ENCODE data around the gene NUDT22. TPM values are rescaled to one million over a fixed set of nuclear protein-coding genes. Genes with fewer than 3 reads are reported as not detected.
A peak's percentile ranks its signal among the peaks of the same experiment; 100 is the strongest.

Gene NUDT22
- polyA plus RNA-seq, 1 donor (not counting 4 experiments of a cell fraction or from before 2014, with no cell fraction given), result 31.1 TPM

DNA sequence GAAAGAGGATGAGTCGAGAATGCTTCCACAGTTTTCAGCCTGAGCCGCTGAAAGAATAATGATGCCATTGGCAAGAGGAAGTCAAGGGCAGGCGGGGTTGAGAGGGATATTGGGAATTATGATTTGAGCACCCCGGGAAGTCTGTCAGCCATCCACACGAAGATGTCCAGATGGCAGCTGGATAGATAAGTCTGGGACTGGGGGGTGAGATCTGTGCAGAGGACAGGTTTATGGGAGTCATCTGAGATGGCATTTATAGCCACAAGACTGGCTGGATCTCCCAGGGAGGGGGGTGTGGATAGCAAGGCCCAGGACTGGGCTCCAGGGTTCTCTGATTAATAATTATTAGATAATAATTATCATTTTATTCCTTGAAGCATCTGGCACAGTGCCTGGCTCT, 45.2 kb upstream of the NUDT22 start:
- dilution Hi-C loops (cut with MboI; ENCODE audit: extremely low pct_ligation_motif_present, low sequenced_read_pairs), result no loop called here
- Histone ChIP-seq H3K9me3 (ENCODE audit: control insufficient read depth, low read depth, low read length) (no peaks in the 10 kb centered on the region), H3K9me1 (ENCODE audit: control insufficient read depth, extremely low read depth, insufficient read depth, low read length) (no peaks in the 10 kb centered on the region), H4K20me1 (ENCODE audit: control insufficient read depth, extremely low read depth, insufficient read depth, low read length) (no peaks in the 10 kb centered on the region), H3K27ac (ENCODE audit: control insufficient read depth, insufficient read depth, low read length) (no peak overlapping the region), H3K79me2 (ENCODE audit: control insufficient read depth, insufficient read depth, low read length) (peaks cover 21% of the 10 kb centered on the region), H3K4me1 (ENCODE audit: control insufficient read depth, extremely low read depth, insufficient read depth, low read length) (peaks cover 19% of the 10 kb centered on the region), H3K27me3 (ENCODE audit: control insufficient read depth, extremely low read depth, insufficient read depth, low read length) (no peaks in the 10 kb centered on the region), H2AFZ (ENCODE audit: control insufficient read depth, low read length) (no peak overlapping the region), H3K4me2 (ENCODE audit: control insufficient read depth, extremely low read depth, insufficient read depth, low read depth, low read length) (no peak overlapping the region), H3K9ac (ENCODE audit: control insufficient read depth, extremely low read depth, insufficient read depth, low read length) (no peak overlapping the region), H3K4me3 (ENCODE audit: control insufficient read depth in 2 of 3, extremely low read depth in 1 of 3, insufficient read depth in 2 of 3, low read depth in 1 of 3, low read length in 3 of 3) (no peak overlapping the region), H3K36me3 (ENCODE audit: control insufficient read depth in 2 of 2, extremely low read depth in 1 of 2, insufficient read depth in 2 of 2, low read length in 2 of 2) (peaks cover 0 to 2% of the 10 kb centered on the region in 2 experiments)
- TF ChIP-seq, protein P1, sequence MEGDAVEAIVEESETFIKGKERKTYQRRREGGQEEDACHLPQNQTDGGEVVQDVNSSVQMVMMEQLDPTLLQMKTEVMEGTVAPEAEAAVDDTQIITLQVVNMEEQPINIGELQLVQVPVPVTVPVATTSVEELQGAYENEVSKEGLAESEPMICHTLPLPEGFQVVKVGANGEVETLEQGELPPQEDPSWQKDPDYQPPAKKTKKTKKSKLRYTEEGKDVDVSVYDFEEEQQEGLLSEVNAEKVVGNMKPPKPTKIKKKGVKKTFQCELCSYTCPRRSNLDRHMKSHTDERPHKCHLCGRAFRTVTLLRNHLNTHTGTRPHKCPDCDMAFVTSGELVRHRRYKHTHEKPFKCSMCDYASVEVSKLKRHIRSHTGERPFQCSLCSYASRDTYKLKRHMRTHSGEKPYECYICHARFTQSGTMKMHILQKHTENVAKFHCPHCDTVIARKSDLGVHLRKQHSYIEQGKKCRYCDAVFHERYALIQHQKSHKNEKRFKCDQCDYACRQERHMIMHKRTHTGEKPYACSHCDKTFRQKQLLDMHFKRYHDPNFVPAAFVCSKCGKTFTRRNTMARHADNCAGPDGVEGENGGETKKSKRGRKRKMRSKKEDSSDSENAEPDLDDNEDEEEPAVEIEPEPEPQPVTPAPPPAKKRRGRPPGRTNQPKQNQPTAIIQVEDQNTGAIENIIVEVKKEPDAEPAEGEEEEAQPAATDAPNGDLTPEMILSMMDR (optimal IDR thresholded peaks at IDR 0.05 in 1 of 3, IDR thresholded peaks at IDR 0.05 in 1 of 3, conservative IDR thresholded peaks at IDR 0.05 in 1 of 3; ENCODE audit: extremely low read depth in 1 of 3, insufficient read depth in 2 of 3, low read length in 3 of 3), result no peak
- TF ChIP-seq EZH2 (IDR thresholded peaks at IDR 0.05; ENCODE audit: low read length), result no peak
- FAIRE-seq (no peak), DNase-seq (ENCODE audit: low read depth, low spot score) (no peak)

DNA sequence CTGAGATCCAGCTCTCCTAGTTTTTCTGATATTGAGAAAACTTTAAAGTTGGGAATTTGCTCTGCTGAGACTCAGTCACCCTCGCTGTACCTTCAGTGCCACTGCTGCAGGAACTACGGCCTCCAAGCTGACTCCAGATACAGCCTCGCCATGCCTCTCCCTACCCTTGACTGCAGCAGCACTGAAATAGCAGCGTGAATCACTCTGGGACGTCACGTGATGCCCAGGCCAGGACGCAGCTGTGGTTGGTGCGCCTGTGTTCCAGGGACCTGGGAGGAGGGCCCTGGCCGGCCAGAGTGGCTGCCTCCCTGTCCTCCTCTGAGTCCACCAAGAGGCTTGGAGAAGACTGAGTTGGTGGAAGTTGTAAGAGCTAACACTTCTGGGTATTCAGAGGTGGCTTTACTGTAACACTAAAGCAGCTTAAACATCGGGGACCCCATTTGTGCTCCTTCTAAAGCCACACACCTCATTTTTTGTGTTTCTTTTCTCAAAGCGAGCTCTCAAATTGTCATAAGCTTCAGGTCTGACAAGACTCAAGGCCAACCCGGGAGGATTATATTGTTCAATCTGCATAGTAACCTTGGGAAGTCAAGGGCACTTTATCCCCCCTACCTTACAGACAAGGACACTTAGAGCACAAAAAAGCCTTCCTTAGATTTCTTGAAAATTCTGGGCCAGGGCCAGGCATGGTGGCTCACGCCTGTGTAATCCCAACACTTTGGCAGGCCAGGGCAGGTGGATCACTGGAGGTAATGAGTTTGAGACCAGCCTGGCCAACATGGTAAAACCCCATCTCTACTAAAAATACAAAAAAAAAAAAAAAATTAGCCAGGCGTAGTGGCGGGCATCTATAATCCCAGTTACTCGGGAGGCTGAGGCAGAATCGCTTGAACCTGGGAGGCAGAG, 44.3 kb upstream of the NUDT22 start:
- no peaks in the 10 kb centered on the region for H3K9me1 ChIP-seq (ENCODE audit: control insufficient read depth, extremely low read depth, insufficient read depth, low read length)
- peak overlapping the region; percentile 64 for H2AFZ ChIP-seq (ENCODE audit: control insufficient read depth, low read length)
- peak overlapping the region in 1 of 3 experiments; percentile 45 for H3K4me3 ChIP-seq (ENCODE audit: control insufficient read depth in 2 of 3, extremely low read depth in 1 of 3, insufficient read depth in 2 of 3, low read depth in 1 of 3, low read length in 3 of 3)
- DNase-seq (ENCODE audit: low read depth, low spot score) (no peak), FAIRE-seq (peak; percentile 78)
- H3K9ac ChIP-seq (ENCODE audit: control insufficient read depth, extremely low read depth, insufficient read depth, low read length), result peak overlapping the region; percentile 43
- H4K20me1 ChIP-seq (ENCODE audit: control insufficient read depth, extremely low read depth, insufficient read depth, low read length), result no peaks in the 10 kb centered on the region
- peaks cover 0 to 2% of the 10 kb centered on the region in 2 experiments for H3K36me3 ChIP-seq (ENCODE audit: control insufficient read depth in 2 of 2, extremely low read depth in 1 of 2, insufficient read depth in 2 of 2, low read length in 2 of 2)
- dilution Hi-C loops (cut with MboI; ENCODE audit: extremely low pct_ligation_motif_present, low sequenced_read_pairs), result no loop called here
- H3K9me3 ChIP-seq (ENCODE audit: control insufficient read depth, low read depth, low read length), result no peaks in the 10 kb centered on the region
- peak overlapping the region; percentile 45 for H3K27ac ChIP-seq (ENCODE audit: control insufficient read depth, insufficient read depth, low read length)
- peak overlapping the region; percentile 84 for H3K4me2 ChIP-seq (ENCODE audit: control insufficient read depth, extremely low read depth, insufficient read depth, low read depth, low read length)
- peaks cover 21% of the 10 kb centered on the region for H3K79me2 ChIP-seq (ENCODE audit: control insufficient read depth, insufficient read depth, low read length)
- peaks cover 19% of the 10 kb centered on the region for H3K4me1 ChIP-seq (ENCODE audit: control insufficient read depth, extremely low read depth, insufficient read depth, low read length)
- no peaks in the 10 kb centered on the region for H3K27me3 ChIP-seq (ENCODE audit: control insufficient read depth, extremely low read depth, insufficient read depth, low read length)
- TF ChIP-seq EZH2 (IDR thresholded peaks at IDR 0.05; ENCODE audit: low read length), result no peak
- TF ChIP-seq, protein P1 (optimal IDR thresholded peaks at IDR 0.05 in 1 of 3, IDR thresholded peaks at IDR 0.05 in 1 of 3, conservative IDR thresholded peaks at IDR 0.05 in 1 of 3; ENCODE audit: extremely low read depth in 1 of 3, insufficient read depth in 2 of 3, low read length in 3 of 3), result no peak
